K562 (cell line): ENCODE data around the gene CIB1. TPM values are rescaled to one million over a fixed set of nuclear protein-coding genes. Genes with fewer than 3 reads are reported as not detected.

Experiments used
- C11orf30 ChIP-seq: fragments of 450-650 bp; IDR thresholded peaks from 2 replicates; pipeline ENCODE4 v1.6.1; 2016; ENCODE audit warnings: low read depth, mild to moderate bottlenecking
- DPF2 ChIP-seq: fragments of 450-650 bp; IDR thresholded peaks from 2 replicates; pipeline ENCODE4 v1.6.1; 2016
- KDM1A ChIP-seq, 2 experiments: fragments of 450-650 bp; IDR thresholded peaks; 2 replicates each; pipeline ENCODE4 v1.6.1; 2016; ENCODE audit warnings: mild to moderate bottlenecking in 2 of 2
- MAFG ChIP-seq: fragments of 450-650 bp; conservative IDR thresholded peaks from 2 replicates; pipeline ENCODE4 v1.6.1; 2016; ENCODE audit warnings: missing genetic modification characterization, missing compliant biosample characterization
- MEF2D ChIP-seq: conservative IDR thresholded peaks from 2 replicates; pipeline ENCODE4 v1.6.1; 2016; ENCODE audit warnings: low read depth, missing genetic modification characterization, missing compliant biosample characterization
- RNF2 ChIP-seq: sonication (generic); IDR thresholded peaks from 2 replicates; pipeline ENCODE4 v1.6.1; 2016
- SIN3A ChIP-seq, 2 experiments: fragments of 150-350 bp in 1 of 2; IDR thresholded peaks; 2 replicates each; pipeline ENCODE4 v1.6.1; 2011 to 2016; ENCODE audit warnings: borderline replicate concordance in 2 of 2, low read depth in 2 of 2, low read length in 2 of 2, mild to moderate bottlenecking in 2 of 2, moderate library complexity in 2 of 2; ENCODE audit not compliant: control insufficient read depth in 1 of 2
- SPI1 ChIP-seq: IDR thresholded peaks from 2 replicates; pipeline ENCODE4 v1.6.1; 2011; ENCODE audit warnings: low read depth, low read length, control low read depth, borderline replicate concordance
- U2AF1 ChIP-seq: fragments of 200-400 bp; formaldehyde crosslinking; optimal IDR thresholded peaks from 2 replicates; pipeline ENCODE3; 2017; ENCODE audit warnings: mild to moderate bottlenecking, low read depth, low read length, moderate library complexity
- ZNF197 ChIP-seq: fragments of 200-800 bp; sonication (Bioruptor generic); IDR thresholded peaks from 2 replicates; pipeline ENCODE4 v1.6.1; 2016; ENCODE audit warnings: low read depth, missing genetic modification characterization, missing compliant biosample characterization
- polyA plus RNA-seq, 8 experiments: library from polyadenylated mRNA; depleted of rRNA in 4 of 8; stranded (reverse) in 5 of 8; unstranded in 3 of 8; fragments of >200 nt; fragmentation: Nextera tagmentation in 2 of 8; fragmentation: Illumina TruSeq in 1 of 8; extraction: Ambion mirVana in 2 of 8; extraction: Trizol in 1 of 8; gene quantifications; 2 replicates each; pipeline versions ENCODE4 v1.2.1 to v1.2.3, GENCODE V29; 2011 to 2014; ENCODE audit warnings: inconsistent platforms in 1 of 8, missing spikeins in 1 of 8
- total RNA-seq, 7 experiments: library from RNA; depleted of rRNA in 6 of 7; stranded (reverse); fragments of >200 nt in 6 of 7; fragmentation: Illumina TruSeq in 2 of 7; extraction: Trizol in 2 of 7; gene quantifications; 2 replicates each; pipeline versions ENCODE4 v1.2.1 to v1.2.3, GENCODE V29; 2011 to 2021; ENCODE audit warnings: low replicate concordance in 1 of 7
- TF ChIP-seq, protein P1 (sequence below), 2 experiments: fragments of 450-650 bp in 1 of 2; sonication (generic) in 1 of 2; formaldehyde crosslinking in 1 of 2; IDR thresholded peaks; 2 replicates each; pipeline versions ENCODE4 v1.7.1 to v1.9.0; 2016 to 2022; ENCODE audit warnings: inconsistent platforms in 1 of 2, mild to moderate bottlenecking in 1 of 2, missing genetic modification reagents in 1 of 2
- TF ChIP-seq, protein P2 (sequence below): fragments of 250-450 bp; sonication (Bioruptor Pico); IDR thresholded peaks from 2 replicates; pipeline ENCODE4 v1.4.0; 2020
- TF ChIP-seq, protein P3 (sequence below): fragments of 250-450 bp; sonication (Bioruptor Pico); IDR thresholded peaks from 2 replicates; pipeline ENCODE4 v1.5.0; 2021
- TF ChIP-seq, protein P4 (sequence below): sonication (generic); formaldehyde crosslinking; IDR thresholded peaks from 2 replicates; pipeline ENCODE4 v1.8.0; 2022; ENCODE audit warnings: mild to moderate bottlenecking, missing genetic modification reagents

CIB1 gene
- total and polyA plus RNA-seq, 9 of the 15 experiments (the other 6 are each of a cell fraction or from before 2014, with no cell fraction given): 14.9 to 136 (median 64.5) TPM

DNA sequence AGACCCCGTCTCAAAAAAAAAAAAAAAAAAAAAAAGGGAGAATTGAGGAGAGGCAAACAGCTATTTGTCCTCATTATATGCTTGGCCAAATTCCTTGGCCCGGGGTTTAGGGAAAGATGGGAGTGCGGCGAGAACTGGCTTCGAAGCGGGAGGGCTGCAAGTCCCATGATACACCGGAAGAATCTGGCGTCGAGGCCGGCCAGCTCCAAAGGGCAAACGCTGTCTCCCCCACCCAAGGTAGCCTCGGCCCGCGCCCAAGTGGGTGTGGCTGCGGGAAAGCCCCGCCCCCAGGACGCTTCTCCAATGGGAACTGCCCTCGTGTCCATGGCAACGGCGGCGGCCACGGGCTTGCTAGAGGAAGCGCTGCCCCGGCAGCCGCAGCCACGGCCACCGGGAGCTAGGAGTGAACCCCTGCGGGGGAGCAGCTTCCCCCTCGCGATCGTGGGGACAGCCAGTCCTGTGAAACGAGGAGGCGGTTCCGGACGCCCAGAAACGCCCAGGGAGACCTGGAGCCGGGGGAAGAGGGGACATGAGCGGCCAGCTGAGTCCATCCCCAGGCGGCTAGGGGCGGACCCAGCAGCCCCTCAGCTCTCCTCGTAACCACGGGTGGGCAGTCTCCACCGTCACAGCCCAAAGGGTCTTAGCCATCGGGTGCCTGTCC, 15.6 kb upstream of the CIB1 start, which contains the start of gene TTLL13 (continued):
- TF ChIP-seq, protein P1, sequence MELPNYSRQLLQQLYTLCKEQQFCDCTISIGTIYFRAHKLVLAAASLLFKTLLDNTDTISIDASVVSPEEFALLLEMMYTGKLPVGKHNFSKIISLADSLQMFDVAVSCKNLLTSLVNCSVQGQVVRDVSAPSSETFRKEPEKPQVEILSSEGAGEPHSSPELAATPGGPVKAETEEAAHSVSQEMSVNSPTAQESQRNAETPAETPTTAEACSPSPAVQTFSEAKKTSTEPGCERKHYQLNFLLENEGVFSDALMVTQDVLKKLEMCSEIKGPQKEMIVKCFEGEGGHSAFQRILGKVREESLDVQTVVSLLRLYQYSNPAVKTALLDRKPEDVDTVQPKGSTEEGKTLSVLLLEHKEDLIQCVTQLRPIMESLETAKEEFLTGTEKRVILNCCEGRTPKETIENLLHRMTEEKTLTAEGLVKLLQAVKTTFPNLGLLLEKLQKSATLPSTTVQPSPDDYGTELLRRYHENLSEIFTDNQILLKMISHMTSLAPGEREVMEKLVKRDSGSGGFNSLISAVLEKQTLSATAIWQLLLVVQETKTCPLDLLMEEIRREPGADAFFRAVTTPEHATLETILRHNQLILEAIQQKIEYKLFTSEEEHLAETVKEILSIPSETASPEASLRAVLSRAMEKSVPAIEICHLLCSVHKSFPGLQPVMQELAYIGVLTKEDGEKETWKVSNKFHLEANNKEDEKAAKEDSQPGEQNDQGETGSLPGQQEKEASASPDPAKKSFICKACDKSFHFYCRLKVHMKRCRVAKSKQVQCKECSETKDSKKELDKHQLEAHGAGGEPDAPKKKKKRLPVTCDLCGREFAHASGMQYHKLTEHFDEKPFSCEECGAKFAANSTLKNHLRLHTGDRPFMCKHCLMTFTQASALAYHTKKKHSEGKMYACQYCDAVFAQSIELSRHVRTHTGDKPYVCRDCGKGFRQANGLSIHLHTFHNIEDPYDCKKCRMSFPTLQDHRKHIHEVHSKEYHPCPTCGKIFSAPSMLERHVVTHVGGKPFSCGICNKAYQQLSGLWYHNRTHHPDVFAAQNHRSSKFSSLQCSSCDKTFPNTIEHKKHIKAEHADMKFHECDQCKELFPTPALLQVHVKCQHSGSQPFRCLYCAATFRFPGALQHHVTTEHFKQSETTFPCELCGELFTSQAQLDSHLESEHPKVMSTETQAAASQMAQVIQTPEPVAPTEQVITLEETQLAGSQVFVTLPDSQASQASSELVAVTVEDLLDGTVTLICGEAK (IDR thresholded peaks at IDR 0.05): no peak
- TF ChIP-seq, protein P1 (CRISPR knock-in tag; IDR thresholded peaks at IDR 0.05): no peak
- TF ChIP-seq, protein P2, sequence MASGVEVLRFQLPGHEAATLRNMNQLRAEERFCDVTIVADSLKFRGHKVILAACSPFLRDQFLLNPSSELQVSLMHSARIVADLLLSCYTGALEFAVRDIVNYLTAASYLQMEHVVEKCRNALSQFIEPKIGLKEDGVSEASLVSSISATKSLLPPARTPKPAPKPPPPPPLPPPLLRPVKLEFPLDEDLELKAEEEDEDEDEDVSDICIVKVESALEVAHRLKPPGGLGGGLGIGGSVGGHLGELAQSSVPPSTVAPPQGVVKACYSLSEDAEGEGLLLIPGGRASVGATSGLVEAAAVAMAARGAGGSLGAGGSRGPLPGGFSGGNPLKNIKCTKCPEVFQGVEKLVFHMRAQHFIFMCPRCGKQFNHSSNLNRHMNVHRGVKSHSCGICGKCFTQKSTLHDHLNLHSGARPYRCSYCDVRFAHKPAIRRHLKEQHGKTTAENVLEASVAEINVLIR: no peak
- no peak for TF ChIP-seq ZNF197 (CRISPR knock-in tag)
- no peak for TF ChIP-seq RNF2
- TF ChIP-seq, protein P3, sequence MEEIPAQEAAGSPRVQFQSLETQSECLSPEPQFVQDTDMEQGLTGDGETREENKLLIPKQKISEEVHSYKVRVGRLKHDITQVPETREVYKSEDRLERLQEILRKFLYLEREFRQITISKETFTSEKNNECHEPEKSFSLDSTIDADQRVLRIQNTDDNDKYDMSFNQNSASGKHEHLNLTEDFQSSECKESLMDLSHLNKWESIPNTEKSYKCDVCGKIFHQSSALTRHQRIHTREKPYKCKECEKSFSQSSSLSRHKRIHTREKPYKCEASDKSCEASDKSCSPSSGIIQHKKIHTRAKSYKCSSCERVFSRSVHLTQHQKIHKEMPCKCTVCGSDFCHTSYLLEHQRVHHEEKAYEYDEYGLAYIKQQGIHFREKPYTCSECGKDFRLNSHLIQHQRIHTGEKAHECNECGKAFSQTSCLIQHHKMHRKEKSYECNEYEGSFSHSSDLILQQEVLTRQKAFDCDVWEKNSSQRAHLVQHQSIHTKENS (CRISPR knock-in tag): no peak
- no peak for TF ChIP-seq C11orf30
- peak in 1 of 2 experiments; percentile 56; a peak in 1 of 4 replicates for TF ChIP-seq SIN3A (IDR thresholded peaks at IDR 0.05; ENCODE audit: borderline replicate concordance in 2 of 2, control insufficient read depth in 1 of 2, low read depth in 2 of 2, low read length in 2 of 2)
- 0 out of 2 replicates have a peak, but pooled peaks have one; percentile 49 for TF ChIP-seq DPF2
- TF ChIP-seq, protein P4, sequence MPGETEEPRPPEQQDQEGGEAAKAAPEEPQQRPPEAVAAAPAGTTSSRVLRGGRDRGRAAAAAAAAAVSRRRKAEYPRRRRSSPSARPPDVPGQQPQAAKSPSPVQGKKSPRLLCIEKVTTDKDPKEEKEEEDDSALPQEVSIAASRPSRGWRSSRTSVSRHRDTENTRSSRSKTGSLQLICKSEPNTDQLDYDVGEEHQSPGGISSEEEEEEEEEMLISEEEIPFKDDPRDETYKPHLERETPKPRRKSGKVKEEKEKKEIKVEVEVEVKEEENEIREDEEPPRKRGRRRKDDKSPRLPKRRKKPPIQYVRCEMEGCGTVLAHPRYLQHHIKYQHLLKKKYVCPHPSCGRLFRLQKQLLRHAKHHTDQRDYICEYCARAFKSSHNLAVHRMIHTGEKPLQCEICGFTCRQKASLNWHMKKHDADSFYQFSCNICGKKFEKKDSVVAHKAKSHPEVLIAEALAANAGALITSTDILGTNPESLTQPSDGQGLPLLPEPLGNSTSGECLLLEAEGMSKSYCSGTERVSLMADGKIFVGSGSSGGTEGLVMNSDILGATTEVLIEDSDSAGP: no peak
- peak; percentile 41; the same call in 1 of the 2 replicates for TF ChIP-seq SPI1
- TF ChIP-seq MEF2D: no peak
- TF ChIP-seq U2AF1: no peak
- no peak for TF ChIP-seq MAFG (tag)
- TF ChIP-seq KDM1A (IDR thresholded peaks at IDR 0.05): no peak
